ENCODE results near the gene STARD5. TPM values are rescaled to one million over a fixed set of nuclear protein-coding genes. Genes with fewer than 3 reads are reported as not detected.

The STARD5 gene
- total and polyA plus RNA-seq, 9 of the 15 experiments (the other 6 are each of a cell fraction or from before 2014, with no cell fraction given) = 1.7 to 5.7 (median 2.2) TPM

DNA sequence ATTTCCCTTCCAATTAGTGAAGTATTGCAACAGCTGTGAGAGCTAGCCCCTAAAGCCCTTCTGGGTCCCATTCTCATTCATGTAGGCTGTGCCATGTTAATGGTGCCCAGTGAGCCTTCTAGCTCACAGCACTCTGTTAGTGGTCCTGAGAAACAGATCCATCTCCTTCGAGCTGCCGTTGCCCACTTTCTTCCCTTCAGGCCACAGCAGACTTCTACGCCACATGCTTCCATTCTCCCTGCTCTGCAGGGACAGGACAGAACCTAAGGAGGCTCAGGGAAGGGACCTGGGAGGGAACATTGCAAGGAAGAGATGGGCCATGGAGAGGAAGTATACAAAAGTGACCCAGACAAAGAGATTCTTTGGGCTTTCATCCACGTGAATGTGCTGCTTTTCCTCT is 11.7 kb upstream of the STARD5 start (continued):
- no peak for TF ChIP-seq HOMEZ (CRISPR knock-in tag; IDR thresholded peaks at IDR 0.05)
- TF ChIP-seq NBN (IDR thresholded peaks at IDR 0.05; ENCODE audit: low read depth) = no peak
- TF ChIP-seq, protein P1, sequence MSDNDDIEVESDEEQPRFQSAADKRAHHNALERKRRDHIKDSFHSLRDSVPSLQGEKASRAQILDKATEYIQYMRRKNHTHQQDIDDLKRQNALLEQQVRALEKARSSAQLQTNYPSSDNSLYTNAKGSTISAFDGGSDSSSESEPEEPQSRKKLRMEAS (CRISPR knock-in tag; IDR thresholded peaks at IDR 0.05) = no peak
- TF ChIP-seq COPS2 (conservative IDR thresholded peaks at IDR 0.05) = no peak
- no peak for TF ChIP-seq E4F1 (CRISPR knock-in tag; IDR thresholded peaks at IDR 0.05; ENCODE audit: borderline replicate concordance)
